Amniotic stem cell (primary cell): ENCODE results near the gene OR52B6.
"Not testable (repeated sequence)": the region's sequence is repeated elsewhere in the genome, so short reads cannot be mapped to it uniquely, and the experiment has no call there.

ENCODE experiments used
- DNase-seq: peaks from one replicate; lab custom pipeline; 2025; lab: John Stamatoyannopoulos, UW

OR52B6 gene

DNA sequence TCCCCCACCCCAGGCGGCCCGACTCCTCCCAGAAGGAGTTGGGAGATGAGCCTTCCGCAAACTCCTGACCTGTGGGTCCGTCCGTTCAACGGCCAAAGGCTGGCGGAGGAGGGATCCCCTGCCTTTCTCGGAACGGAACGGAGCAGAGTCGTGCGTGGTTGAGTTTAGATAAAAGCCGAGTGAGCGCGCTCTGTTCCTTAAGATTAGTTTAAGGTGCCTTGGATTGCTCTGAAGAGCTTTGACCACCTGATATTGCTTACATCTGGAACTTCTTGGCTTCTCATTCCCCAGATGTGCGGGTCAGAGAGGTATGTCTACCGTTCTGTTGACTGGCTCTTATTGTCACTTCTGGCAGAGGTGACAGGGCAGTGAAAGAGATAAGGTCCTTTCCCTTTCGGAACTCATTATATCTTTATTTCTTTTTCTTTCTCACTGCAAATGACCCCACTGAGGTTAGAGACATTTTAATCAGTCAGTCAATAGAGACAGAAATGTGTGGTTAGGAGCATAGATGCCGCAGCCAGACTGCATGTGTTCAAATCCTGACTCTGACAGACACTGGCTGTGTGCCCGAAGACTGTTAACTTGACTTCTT, 16.0 kb downstream of the OR52B6 start, which contains the start of gene TRIM6:
Gene TRIM6 (plus strand): TSS at position 31 of the 595 bp plus-strand sequence. CDS start 261 bp downstream, at position 292.
- no peak for DNase-seq

DNA sequence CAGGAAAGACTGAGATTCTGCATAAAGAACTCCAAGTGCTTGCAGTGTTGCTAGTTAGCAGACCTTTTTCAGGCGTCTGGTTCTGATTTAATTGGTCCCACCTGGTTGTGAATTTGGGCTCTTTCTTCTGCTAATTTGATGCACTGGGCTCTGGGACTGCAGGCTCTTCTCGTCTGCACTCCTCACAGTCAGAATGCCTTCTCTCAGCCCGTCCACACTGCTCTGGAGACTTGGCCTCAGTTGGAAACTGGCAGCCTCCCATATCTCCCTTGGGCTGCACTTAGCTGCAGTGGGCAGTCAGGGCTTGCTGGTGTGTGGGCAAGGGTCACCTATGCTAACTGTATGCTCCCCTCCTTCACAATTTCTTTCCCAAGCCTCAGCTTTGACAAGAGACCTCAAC, 17.3 kb downstream of the OR52B6 start:
- DNase-seq, result no peak

DNA sequence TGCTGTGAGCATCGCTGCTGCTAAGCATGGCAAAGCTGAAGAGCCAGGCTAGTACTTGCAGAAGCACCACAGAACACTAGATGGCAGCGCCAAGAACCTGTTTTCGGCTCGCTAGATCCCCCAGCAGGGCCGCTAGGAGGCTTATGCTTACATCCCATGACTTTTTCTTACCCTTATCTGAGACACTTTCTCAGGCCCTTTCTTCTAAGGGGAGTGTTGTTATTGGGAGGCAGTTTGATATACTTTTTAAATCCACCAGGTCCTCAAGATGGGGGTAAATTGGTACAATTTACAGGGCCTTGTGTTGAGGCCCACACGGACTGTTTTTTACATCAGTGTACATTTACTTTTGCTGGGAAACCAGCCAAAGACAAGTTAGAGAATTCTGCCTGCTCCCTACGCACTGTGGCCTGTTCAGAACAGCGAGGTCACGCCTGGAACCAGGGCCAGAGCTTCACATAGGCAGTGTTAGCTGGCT, 19.7 kb downstream of the OR52B6 start:
- peak; percentile 33 for DNase-seq

GRCh38 chr11:5602791-5603190, 22.1 kb downstream of the OR52B6 start:
- DNase-seq, result not testable (repeated sequence)

DNA sequence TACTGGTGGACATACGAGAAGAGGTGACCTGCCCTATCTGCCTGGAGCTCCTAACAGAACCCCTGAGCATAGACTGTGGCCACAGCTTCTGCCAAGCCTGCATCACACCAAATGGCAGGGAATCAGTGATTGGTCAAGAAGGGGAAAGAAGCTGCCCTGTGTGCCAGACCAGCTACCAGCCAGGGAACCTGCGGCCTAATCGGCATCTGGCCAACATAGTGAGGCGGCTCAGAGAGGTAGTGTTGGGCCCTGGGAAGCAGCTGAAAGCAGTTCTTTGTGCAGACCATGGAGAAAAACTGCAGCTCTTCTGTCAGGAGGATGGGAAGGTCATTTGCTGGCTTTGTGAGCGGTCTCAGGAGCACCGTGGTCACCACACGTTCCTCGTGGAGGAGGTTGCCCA, 22.6 kb downstream of the OR52B6 start:
- no peak for DNase-seq

GRCh38 chr11:5604896-5605295, 24.2 kb downstream of the OR52B6 start:
- no peak for DNase-seq

- DNase-seq, result peak; percentile 24
Measured at GRCh38 chr11:5605849-5606248, 25.2 kb downstream of the OR52B6 start.

DNA sequence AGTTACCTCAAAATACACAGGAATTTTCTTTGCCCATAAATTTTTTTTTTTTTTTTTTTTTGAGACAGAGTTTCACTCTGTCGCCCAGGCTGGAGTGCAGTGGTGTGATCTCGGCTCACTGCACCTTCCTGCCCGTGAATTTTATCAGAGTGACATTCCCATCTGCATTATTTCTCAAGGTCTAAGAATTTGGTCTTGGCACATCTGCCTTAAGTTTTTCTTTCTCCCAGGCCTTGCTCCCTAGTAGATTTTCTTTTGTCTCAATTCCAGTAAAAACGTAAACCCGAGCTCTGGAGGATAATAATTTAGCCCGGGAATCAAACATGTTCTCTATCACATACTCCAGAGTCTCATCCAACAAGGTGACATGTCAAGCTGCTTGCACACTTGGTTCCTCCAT, 28.1 kb downstream of the OR52B6 start:
- DNase-seq, result no peak

GRCh38 chr11:5610446-5610845, 29.8 kb downstream of the OR52B6 start:
- no peak for DNase-seq

GRCh38 chr11:5611627-5612026, 30.9 kb downstream of the OR52B6 start:
- no peak for DNase-seq

- peak; percentile 49 for DNase-seq
Measured at GRCh38 chr11:5618807-5619206, 38.1 kb downstream of the OR52B6 start.

- peak; percentile 75 for DNase-seq
Measured at GRCh38 chr11:5620651-5621521, 40.2 kb downstream of the OR52B6 start.

GRCh38 chr11:5621580-5621979, 40.9 kb downstream of the OR52B6 start:
- no peak for DNase-seq

DNA sequence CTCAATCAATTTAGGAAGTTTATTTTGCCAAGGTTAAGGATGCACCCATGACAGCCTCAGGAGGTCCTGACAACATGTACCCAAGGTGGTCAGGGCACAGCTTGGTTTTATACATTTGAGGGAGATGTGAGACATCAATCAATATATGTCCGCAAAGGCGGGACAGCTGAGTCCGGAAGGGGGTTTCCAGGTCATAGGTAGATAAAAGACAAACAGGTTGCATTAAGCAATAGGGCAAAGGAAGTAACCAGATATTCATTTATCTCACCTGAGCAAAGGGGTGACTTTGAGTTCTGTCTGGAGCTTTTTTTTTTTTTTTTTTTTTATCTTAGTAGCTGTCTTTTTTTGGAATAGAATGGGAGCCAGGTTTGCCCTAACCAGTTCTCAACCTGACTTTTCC, 42.1 kb downstream of the OR52B6 start:
- no peak for DNase-seq

DNA sequence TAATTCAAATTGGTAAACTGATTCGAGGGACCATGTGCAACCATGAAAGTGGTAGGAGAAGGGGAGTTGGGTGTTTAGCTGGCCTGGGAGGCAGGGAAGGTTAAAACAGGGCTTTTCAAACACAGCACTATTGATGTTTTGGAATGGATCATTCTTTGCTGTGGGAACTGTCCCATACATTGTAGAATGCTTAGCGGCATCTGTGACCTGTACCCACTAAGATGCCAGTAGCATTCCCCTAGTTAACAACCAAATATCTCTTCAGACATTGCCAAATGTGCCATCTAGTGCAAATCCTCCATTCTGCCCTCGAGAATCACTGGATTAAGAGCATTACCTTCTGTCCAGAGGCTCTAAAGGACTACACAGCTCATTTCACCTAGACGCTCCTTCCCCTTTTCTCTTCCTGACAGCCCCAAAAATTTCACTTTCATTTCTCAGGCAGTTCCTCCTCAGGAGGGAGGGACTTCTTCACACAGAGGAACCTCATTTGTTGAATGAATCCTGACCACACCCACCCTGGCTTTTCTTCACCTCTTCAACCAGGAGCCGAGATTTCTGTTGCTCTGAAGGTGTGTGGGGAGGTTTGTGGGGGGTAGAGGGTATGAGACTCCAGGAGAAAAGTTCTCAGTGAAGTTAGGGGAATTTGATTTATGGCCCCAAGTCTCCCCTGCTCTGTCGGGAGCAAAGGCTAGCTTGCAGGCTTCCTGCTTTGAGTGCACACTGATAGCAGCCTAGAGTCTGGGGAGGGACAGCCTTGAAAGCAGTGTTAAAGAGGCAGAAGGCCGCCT, 44.0 kb downstream of the OR52B6 start, which contains the start of gene TRIM34:
Gene TRIM34 (plus strand): TSS at position 513 of the 791 bp plus-strand sequence. CDS start 7,331 bp downstream, outside the sequence.
- peak; percentile 38 for DNase-seq

DNA sequence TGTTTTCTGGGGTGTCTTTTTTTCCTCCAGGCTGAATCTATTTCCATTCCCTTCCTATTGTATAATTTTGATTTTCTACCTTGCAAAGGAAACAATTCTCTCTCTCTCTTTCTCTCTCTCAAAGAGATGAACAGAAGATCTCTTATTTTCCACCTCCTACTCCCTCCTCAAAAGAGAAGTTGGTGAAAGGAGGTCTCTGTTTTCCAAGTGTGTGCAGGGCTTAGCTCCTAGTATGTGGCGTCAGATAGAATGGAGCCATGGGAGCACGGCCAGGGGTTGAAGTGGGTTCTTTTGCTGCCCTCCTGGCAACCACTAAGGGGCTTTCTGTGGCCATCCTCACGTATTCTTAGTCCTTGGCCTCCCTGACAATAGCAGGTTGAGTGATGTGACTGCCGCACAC, 44.6 kb downstream of the OR52B6 start:
- no peak for DNase-seq

DNA sequence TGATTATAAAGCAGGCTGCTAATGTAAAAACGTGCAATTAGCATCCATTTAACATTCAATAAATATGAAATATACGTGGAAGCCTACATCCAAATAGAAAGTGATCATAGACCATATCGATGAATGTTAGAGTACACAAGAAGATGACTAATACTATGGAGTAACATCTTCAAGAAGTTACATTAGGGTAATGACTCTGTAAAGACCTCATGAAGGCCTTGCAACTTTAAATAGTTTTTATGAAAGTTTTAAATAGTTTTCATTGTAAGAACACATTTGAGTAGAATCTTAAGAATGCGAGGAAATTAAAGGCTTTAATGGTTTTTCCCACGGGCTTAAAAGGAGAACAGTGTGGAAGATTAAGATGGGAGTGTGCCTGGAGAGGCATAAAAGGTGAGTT, 45.5 kb downstream of the OR52B6 start:
- no peak for DNase-seq

- DNase-seq, result no peak
Measured at GRCh38 chr11:5631417-5631816, 50.7 kb downstream of the OR52B6 start.
